ENCODE results near the gene IGFBP2. TPM values are rescaled to one million over a fixed set of nuclear protein-coding genes. Genes with fewer than 3 reads are reported as not detected.

The IGFBP2 gene
- polyA plus RNA-seq, 4 donors = 211 to 296 (median 233) TPM

DNA sequence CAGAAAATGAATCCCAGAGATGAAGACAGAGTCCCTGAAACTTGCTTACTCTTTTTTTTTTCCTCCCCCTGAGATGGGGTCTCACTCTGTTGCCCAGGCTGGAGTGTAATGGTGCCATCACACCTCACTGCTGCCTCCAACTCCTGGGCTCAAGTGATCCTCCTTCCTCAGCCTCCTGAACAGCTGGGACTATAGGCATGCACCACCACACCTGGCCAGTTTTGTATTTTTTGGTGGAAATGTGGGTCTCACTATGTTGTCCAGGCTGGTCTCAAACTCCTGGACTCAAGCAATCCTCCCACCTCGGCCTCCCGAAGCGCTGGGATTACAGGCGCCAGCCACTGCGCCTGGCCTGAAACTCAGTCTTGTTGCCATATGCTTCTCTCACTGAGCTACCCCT lies 27.8 kb downstream of the IGFBP2 start:
- no peak for DNase-seq (ENCODE audit: low read depth in 4 of 4, low spot score in 3 of 4)

GRCh38 chr2:216661639-216662375 lies 28.6 kb downstream of the IGFBP2 start:
- DNase-seq (ENCODE audit: low read depth in 4 of 4, low spot score in 3 of 4) = no peak

DNA sequence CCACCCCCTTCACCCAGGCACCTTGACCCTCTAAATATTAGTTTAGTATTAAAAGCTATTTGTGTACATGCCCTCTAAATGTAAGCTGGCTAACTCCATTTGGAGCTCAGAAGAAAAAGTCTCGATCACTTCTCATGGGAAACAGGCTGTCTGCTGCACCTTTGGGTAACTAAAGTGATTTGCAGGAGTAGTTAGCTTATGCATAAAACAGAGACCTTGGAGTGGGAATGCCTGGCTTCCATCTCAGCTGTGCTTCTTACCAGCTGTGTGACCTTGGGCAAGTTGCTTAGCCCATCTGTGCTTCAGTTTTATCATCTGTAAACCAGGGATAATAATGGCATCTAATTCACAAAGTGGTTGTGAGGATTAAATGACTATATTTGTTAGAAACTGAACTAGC lies 29.9 kb downstream of the IGFBP2 start:
- DNase-seq (ENCODE audit: low read depth in 4 of 4, low spot score in 3 of 4) = no peak

GRCh38 chr2:216663846-216664245 lies 30.6 kb downstream of the IGFBP2 start:
- DNase-seq (ENCODE audit: low read depth in 4 of 4, low spot score in 3 of 4) = no peak

GRCh38 chr2:216664593-216665034 lies 31.4 kb downstream of the IGFBP2 start:
- no peak for DNase-seq (ENCODE audit: low read depth in 4 of 4, low spot score in 3 of 4)

GRCh38 chr2:216665242-216665641 lies 32.0 kb downstream of the IGFBP2 start:
- no peak for DNase-seq (ENCODE audit: low read depth in 4 of 4, low spot score in 3 of 4)

DNA sequence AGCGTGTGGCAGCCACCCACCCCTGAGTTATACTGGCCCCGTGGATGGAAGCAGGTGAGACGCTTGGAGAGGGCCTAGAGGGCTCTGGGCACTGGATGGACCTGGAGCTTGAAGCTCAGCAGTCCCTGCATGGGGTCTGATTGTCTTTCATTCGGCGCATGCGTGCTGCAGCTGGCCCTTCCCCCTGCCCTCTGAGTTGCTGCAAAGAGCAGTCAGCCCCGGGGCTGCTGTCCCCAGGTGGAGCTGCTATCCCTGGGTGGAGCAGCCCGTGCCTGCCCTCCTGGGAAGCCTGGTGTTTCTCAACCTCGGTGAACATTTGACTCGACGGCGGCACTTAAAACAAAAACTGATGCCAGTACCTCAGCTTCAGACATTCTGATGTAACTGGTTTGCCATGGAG lies 32.5 kb downstream of the IGFBP2 start:
- DNase-seq (ENCODE audit: low read depth in 4 of 4, low spot score in 3 of 4) = no peak

DNA sequence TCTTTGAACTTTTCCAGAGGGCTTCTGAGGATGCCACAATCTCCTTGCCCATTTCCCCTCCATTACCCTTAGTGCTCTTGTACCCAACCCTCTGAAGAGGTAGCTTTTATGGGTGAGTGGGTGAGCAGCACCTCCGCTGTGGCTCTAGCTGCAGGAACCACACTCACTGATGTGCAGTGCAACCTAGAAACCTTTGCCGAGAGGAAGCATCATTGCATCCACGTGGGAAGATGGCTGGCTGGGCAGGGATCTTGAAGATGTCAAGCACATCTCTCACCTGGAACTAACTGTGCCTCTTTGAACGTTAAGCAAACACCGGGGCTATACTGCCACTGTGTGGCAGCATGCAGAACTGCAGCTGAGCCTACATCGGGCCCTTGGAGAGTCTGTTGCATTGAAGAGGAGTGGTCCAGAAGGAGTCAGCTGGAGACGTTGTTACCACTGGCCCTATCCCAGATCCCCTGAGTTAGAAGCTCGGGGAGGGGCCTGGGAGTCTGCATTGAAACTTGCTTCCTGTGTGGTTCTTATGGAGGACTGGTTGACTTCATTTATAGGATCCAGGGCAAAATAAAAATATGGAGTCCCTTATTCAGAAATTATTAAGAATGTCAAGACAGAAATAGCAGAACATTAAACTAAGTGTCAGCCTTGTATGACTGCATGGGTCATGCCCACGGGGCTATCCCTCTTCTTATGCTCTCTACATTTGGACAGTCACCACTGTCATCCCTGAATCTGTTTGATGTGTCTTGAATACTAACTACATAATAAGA lies 33.4 kb downstream of the IGFBP2 start:
- DNase-seq (ENCODE audit: low read depth in 4 of 4, low spot score in 3 of 4) = peak; percentile 62 to 80 (median 68)

GRCh38 chr2:216670266-216671080 lies 37.3 kb downstream of the IGFBP2 start:
- DNase-seq (ENCODE audit: low read depth in 4 of 4, low spot score in 3 of 4) = no peak

- DNase-seq (ENCODE audit: low read depth in 4 of 4, low spot score in 3 of 4) = no peak
Observed at GRCh38 chr2:216671081-216671411, 37.8 kb downstream of the IGFBP2 start.

DNA sequence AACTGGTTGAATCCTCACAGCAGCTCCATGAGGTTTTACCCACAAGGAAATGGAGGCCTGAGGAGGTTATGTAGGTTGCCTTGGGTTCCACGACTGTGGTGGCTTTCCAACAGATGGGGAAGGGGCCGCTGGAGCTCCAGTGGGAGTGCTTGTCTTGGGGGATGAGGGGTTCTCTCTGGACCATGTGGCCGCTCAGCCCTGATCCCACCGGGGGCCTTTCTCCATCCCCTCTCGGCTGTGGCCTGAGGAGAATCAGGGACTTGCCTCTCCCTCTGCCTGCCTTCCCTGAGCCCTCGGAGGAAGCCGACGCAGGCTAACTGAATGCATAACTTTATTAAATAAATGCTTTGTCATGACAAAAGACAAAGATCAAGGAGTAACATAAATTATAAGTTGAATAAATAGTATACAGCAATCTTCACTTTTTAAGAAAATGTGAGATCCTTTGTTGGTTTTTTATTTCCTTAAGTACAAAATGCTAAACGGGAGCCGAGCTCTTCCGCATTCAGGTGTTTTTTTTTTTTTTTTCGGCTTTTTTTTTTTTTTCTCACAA lies 38.6 kb downstream of the IGFBP2 start:
- DNase-seq (ENCODE audit: low read depth in 4 of 4, low spot score in 3 of 4) = no peak

DNA sequence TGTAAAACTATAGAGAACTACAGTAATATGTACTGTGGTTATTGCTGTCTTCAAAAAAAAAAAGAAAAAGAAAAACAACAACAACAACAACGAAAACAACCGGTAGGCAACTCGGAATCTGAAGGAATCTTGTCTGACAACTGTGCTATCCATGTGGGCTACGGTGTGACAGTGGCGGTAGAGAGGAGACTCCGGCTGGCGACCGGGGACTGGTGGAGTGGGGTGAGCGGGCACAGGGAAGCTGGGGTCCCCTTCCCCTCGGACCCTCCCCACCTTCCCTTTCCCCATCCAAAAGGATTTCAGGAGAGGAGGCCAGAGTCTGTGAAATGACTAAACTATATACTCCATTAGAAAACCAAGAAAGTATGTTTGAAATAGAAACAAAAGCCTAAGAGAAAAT lies 39.2 kb downstream of the IGFBP2 start:
- DNase-seq (ENCODE audit: low read depth in 4 of 4, low spot score in 3 of 4) = no peak

DNA sequence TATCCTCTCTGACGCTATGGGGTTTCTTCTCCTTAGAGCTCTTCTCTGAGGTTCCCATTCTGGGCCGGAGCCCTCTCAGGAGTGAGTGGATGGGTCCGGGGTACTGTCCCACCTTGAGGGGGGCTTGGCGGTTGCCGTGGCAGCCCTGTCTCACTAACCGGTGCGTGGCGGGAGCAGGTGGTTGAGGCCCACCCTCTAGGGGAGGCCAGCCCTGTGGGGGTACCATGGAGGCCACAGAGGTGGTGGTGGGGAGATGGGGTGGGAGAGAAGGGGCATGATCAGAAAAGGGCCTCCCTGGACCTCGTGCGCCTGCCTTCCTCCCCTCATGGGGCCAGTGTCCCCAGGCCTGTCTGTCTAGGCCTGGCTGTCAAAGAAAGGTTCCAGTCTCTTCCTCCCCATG lies 39.8 kb downstream of the IGFBP2 start:
- no peak for DNase-seq (ENCODE audit: low read depth in 4 of 4, low spot score in 3 of 4)

GRCh38 chr2:216673609-216674008 lies 40.4 kb downstream of the IGFBP2 start:
- no peak for DNase-seq (ENCODE audit: low read depth in 4 of 4, low spot score in 3 of 4)

DNA sequence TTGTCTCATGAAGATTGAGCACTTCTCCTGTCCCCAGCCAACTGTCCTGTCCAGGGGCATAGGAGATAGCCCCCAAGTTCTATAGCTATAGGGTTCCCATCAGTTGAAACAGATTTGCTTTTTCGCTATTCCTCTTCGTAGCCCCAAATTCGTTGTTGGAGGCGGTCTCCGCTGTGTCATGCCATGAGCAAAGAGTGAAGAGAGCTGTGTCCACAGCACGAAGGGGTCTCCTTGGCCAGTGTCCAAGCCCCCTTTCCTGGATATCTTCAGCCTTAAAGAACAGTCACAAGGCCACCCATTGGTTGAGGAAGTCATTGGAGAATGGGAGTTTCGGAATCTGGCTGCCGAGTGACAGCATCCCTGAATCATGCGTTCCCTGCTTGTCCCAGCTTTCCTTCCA lies 41.2 kb downstream of the IGFBP2 start:
- no peak for DNase-seq (ENCODE audit: low read depth in 4 of 4, low spot score in 3 of 4)

GRCh38 chr2:216676630-216677029 lies 43.4 kb downstream of the IGFBP2 start:
- no peak for DNase-seq (ENCODE audit: low read depth in 4 of 4, low spot score in 3 of 4)

DNA sequence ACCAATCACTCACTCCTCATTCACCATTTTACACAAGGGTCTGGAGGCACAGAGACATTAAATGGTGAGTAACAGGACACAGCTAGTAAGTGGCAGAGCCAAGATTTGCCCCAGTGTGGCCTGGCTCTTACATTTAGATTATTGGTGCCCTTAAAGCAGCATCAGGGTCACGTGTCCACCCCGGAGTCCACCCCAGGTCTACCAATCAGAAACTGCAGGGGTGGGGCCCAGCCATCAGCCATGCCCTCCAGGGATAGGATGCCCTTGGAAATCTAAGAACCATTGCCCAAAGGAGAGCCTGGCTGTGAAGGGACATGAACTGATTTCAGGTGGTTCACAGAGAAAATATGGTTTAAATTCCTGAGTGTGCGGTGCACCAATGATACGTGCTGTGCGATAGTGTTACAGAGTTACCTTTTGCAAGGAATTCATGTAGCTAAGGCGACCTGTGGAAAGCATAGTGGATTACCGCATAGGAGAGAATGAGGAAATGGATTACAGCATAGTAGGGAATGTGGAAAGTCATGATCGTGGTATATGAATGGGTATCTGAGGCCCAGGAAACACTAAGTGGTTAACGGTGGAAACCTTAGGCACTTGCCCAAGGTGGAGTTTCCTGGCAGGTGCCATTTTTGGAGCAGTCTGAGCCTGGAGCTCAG lies 44.3 kb downstream of the IGFBP2 start:
- no peak for DNase-seq (ENCODE audit: low read depth in 4 of 4, low spot score in 3 of 4)

- no peak for DNase-seq (ENCODE audit: low read depth in 4 of 4, low spot score in 3 of 4)
Observed at GRCh38 chr2:216678098-216678465, 44.9 kb downstream of the IGFBP2 start.

- DNase-seq (ENCODE audit: low read depth in 4 of 4, low spot score in 3 of 4) = no peak
Observed at GRCh38 chr2:216678813-216679657, 45.8 kb downstream of the IGFBP2 start.

GRCh38 chr2:216679658-216680024 lies 46.4 kb downstream of the IGFBP2 start:
- no peak for DNase-seq (ENCODE audit: low read depth in 4 of 4, low spot score in 3 of 4)

Measured in right renal pelvis (tissue), 4 donors.